ENCODE data around the gene NPPC.

DNA sequence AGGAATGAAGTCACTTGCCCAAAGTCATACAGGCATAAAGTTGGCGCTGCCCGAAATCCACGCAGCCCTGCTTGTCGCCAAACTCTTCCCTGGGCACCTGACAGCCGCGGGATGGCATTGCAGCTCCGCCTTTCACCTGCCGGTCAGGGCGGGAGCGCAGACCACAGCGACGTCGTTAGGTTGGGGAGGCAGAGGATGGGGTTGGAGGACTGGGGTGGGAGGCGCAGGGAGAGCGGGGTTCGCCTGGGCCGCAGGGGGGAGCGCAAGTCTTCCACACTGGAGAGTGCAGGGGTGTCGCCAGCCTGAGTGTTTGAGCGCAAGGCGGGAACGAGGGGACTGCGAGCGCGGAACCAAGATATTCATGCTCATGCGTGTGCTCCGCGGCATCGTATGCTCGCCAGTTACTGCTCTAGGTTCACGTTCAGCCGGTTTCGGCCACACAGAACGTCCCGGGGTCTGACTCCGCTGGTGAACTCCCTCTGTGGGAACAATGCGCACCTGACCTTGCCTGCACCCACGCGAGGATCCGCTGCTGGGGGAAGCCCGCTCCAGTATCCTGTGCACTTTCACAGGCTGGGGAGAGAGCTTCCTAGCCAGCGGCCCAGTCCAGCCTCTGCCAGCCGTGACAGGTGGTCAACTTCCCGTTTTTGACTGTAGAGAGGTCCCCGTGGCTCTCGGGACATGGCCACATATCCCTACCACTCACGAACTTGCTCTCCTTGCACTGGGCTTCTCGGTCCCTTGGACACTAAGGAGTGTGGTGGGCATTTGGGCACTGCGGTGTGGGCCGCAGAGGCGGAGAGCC is 767 bp upstream of the NPPC start:
- TF ChIP-seq, protein P1, sequence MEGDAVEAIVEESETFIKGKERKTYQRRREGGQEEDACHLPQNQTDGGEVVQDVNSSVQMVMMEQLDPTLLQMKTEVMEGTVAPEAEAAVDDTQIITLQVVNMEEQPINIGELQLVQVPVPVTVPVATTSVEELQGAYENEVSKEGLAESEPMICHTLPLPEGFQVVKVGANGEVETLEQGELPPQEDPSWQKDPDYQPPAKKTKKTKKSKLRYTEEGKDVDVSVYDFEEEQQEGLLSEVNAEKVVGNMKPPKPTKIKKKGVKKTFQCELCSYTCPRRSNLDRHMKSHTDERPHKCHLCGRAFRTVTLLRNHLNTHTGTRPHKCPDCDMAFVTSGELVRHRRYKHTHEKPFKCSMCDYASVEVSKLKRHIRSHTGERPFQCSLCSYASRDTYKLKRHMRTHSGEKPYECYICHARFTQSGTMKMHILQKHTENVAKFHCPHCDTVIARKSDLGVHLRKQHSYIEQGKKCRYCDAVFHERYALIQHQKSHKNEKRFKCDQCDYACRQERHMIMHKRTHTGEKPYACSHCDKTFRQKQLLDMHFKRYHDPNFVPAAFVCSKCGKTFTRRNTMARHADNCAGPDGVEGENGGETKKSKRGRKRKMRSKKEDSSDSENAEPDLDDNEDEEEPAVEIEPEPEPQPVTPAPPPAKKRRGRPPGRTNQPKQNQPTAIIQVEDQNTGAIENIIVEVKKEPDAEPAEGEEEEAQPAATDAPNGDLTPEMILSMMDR (IDR thresholded peaks at IDR 0.05; ENCODE audit: low read length) = no peak
- TF ChIP-seq EZH2 (IDR thresholded peaks at IDR 0.05; ENCODE audit: borderline replicate concordance, low read length) = no peak

Measured in OCI-LY1 (cell line).